ENCODE measurements around the gene NLK.
"Not testable (repeated sequence)": the region's sequence is repeated elsewhere in the genome, so short reads cannot be mapped to it uniquely, and the experiment has no call there.

NLK gene

DNA sequence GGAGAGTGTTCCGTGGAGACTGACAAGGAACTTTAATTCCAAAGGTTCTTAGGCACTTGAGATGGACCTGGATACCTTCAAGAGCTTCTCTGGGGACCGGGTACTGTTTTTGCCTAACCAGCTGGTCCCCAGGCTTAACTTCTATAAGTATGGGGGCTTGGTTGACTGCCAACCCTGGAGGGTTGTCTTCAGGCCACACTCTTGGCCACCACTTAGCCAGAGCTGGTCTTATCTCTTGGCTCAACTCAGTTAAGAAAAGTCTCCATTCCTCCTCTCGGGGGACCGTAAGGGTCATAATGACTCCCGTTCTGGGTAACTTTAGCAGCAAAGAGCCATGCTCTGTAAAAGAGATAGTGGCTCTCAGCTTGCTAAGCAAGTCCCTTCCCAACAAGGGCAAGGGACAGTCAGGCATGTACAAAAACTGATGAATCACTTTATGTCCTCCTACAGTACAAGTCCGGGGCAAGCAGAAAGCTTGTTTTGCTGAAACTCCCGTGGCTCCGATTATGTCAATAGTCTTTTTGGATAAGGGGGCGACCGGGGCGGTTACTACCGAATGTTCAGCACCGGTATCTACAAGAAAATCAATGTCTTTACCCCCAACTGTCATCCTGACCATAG is 193.7 kb downstream of the NLK start:
- not testable (repeated sequence) for DNase-seq

DNA sequence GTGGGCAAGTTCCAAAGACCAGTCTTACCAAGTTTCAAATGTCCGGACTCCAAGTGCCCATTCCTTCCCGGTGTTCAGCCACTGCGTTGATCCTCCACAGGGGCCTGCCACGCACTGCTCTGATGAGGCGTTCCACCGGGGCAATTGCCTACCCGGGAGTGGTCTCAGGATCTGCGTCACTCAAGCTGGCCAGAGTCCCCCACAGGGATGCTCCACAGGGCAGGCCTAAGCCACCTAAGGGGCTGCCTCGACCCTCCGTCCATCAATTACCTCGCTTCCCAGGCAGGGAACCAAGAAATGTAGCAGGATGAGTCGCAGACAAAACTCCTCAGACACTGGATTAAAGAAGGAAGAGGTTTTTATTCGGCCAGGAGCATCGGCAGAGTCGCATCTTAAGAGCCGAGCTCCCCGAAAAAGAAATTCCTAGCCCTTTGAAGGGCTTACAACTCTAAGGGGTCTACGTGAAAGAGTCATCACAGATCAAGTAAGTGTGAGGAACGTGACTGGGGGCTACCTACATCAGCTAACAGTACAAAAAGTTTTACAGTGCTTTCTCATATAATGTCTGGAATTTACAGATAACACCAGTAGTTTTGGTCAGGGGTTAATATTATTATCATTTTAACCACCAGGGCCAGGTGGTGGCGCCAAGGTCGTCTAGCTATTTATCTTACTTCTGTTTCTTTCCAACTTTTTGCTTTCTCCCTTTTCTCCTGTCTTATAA is 196.2 kb downstream of the NLK start:
- DNase-seq: not testable (repeated sequence)

DNA sequence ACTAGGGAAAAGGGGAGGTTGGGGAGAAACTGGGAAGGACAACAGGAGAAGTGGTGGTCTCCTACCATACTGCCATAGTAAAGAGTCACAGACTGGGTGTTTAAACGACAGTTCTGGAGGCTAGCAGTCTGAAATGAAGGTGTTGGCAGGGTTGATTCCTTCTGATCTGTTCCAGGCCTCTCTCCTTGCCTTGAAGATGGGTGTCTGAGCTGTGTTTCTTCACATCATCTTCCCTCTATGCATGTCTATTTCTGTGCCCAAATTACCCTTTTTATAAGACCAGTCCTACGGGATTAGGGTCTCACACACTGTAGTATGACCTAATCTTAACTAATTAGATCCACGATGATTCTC is 196.8 kb downstream of the NLK start:
- no peak for DNase-seq

DNA sequence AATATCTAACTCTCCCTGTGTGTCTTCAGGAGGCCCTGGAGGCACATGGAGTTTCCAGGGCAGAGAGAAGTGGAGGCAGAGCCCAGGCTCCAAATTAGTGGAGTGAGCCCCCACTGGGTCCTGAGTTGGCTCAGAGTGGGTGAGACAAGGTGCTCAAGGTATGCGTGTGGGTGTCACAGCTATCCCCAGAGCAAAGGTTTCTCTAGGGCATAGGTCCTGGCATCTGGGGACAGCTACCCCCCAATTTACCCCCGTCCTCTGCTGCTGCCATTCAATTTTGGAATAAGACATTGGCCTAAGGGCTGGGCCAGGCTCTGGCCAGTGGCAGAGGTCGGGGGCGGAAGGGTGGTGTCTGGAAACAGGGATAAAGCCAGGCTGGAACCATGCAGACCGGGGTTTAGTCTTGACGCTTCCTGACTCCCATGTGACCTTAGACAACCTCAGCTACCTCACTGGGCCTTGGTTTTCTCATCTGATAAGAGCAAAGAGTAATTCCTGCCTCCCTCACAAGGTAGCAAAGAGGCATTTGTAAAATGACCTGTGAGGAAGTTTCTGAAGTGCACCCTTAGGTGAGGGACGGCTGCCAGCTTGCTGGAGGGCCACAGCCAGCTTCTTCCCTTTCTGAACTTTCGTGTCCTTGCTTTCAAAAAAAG is 198.3 kb downstream of the NLK start:
- no peak for DNase-seq

DNA sequence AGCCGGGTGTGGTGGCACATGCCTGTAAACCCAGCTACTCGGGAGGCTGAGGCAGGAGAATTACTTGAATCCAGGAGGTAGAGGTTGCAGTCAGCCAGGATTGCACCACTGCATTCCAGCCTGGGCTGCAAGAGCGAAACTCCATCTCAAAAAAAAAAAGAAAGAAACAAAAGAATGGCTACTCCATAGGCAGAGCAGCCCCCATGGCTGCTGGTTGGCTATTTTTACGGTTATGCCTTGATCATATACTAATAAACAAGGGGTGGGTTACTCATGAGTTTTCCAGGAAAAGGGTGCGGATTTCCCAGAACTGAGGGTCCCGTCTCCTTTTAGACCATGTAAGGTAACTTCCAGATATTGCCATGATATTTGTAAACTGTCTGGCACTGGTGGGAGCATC is 200.3 kb downstream of the NLK start:
- DNase-seq: no peak

DNA sequence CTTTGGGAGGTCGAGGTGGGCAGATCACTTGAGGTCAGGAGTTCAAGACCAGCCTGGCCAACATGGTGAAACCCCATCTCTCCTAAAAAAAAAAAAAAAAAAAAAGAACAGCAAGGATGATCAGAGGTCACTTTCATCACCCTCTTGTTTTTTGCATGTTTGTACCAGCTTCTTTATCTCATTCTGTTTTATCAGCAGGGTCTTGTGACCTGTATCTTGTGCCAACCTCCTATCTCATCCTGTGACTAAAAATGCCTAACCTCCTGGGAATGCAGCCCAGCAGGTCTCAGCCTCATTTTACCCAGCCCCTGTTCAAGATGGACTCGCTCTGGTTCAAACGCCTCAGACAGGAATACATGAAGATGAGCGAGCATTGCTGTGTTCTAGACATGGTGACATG is 200.8 kb downstream of the NLK start:
- DNase-seq: not testable (repeated sequence)

DNA sequence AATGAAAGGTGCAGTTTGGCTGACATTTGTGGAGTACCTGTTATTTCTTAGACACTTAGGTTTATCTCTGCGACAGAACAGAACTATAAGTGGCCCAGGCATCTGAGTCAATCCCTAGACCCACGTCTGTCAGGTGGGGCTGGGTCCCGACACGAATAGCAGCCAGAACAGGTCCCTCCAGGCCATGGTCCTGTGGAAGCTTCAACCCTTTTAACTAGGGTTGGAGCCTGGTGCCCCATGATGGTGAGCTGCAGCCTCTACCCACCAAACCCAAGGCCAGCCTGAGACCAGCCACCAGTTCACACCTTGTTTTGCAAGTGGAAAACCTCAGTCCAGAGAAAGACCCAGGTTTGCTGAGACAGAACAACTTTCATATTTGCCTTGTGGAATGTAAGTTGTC is 202.0 kb downstream of the NLK start:
- no peak for DNase-seq
